Upper lobe of left lung (tissue), 4 donors: Measurements from ENCODE around the gene CSE1L.

Experiments used
- EP300 ChIP-seq, 4 donors: sonication (generic); formaldehyde crosslinking; IDR thresholded peaks; one replicate each; pipeline ENCODE4 v1.5.1; 2017; ENCODE audit warnings: antibody characterized with exemption in 4 of 4, control low read depth in 2 of 4
- POLR2A ChIP-seq, 4 donors: fragments of 450-650 bp; IDR thresholded peaks; one replicate each; pipeline ENCODE4 v1.5.1; 2016 to 2017; ENCODE audit warnings: antibody characterized with exemption in 4 of 4, mild to moderate bottlenecking in 2 of 4
- TF ChIP-seq, protein P1 (sequence below), 6 experiments: fragments of 450-650 bp in 4 of 6; fragments of 200-600 bp in 2 of 6; sonication (generic) in 2 of 6; IDR thresholded peaks; one replicate each; pipeline ENCODE4 v1.5.1; 2016 to 2019; ENCODE audit warnings: antibody characterized with exemption in 6 of 6

DNA sequence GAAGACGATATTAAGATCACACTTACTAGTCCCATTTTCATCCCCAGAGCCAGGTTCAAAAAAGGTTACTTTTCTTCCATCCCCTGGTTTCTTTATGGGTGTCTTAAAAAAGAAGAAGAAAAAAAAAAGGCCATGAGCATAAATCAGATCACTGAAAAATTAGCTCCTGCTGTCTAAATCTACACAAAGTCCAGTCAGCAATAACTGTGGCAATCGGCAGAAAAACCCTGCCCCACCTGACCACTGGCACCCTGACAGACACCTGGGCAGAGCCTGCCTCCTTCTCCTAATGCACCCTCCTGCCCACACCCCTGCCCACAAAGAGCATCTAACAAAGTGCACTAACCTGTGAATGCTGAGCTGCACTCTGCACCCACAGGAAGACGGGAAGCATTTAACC lies 72.2 kb downstream of the CSE1L start:
- no peak for TF ChIP-seq POLR2A (IDR thresholded peaks at IDR 0.05)
- TF ChIP-seq, protein P1, sequence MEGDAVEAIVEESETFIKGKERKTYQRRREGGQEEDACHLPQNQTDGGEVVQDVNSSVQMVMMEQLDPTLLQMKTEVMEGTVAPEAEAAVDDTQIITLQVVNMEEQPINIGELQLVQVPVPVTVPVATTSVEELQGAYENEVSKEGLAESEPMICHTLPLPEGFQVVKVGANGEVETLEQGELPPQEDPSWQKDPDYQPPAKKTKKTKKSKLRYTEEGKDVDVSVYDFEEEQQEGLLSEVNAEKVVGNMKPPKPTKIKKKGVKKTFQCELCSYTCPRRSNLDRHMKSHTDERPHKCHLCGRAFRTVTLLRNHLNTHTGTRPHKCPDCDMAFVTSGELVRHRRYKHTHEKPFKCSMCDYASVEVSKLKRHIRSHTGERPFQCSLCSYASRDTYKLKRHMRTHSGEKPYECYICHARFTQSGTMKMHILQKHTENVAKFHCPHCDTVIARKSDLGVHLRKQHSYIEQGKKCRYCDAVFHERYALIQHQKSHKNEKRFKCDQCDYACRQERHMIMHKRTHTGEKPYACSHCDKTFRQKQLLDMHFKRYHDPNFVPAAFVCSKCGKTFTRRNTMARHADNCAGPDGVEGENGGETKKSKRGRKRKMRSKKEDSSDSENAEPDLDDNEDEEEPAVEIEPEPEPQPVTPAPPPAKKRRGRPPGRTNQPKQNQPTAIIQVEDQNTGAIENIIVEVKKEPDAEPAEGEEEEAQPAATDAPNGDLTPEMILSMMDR (IDR thresholded peaks at IDR 0.05): no peak
- TF ChIP-seq EP300 (IDR thresholded peaks at IDR 0.05): no peak
